ENCODE data around the gene ZNF473.

Gene ZNF473

GRCh38 chr19:50025794-50026549, at the start of gene ZNF473:
Gene ZNF473 (plus strand): TSS chr19:50026005. CDS start chr19:50031083, 5,078 bp downstream.
- TF ChIP-seq YY1 (IDR thresholded peaks at IDR 0.05; ENCODE audit: insufficient read depth, insufficient read length) (no peak), SUZ12 (IDR thresholded peaks at IDR 0.05; ENCODE audit: extremely low read depth, insufficient read depth, insufficient read length) (no peak), ZNF274 (IDR thresholded peaks at IDR 0.05; ENCODE audit: low read depth, low read length) (no peak)
- Histone ChIP-seq H3K9ac (ENCODE audit: insufficient read length, low read depth) (peak within 1 kb of the TSS; percentile 86), H3K4me3 (ENCODE audit: insufficient read length, low read depth) (peak within 1 kb of the TSS; percentile 90), H3K36me3 (ENCODE audit: insufficient read depth, insufficient read length, low read length) (peaks cover 32% of the 10 kb centered on the region), H3K4me1 (ENCODE audit: insufficient read depth, insufficient read length) (no peaks in the 10 kb centered on the region), H3K27me3 (ENCODE audit: insufficient read depth, insufficient read length) (no peaks in the 10 kb centered on the region), H3K9me3 (ENCODE audit: insufficient read depth, low read length) (no peaks in the 10 kb centered on the region)
- DNase-seq (ENCODE audit: low read depth, low spot score): peak; percentile 80

GRCh38 chr19:49976496-49976895, 49.3 kb upstream of the ZNF473 start:
- Histone ChIP-seq H3K36me3 (ENCODE audit: insufficient read depth, insufficient read length, low read length) (peaks cover 5% of the 10 kb centered on the region), H3K4me3 (ENCODE audit: insufficient read length, low read depth) (no peak overlapping the region), H3K4me1 (ENCODE audit: insufficient read depth, insufficient read length) (no peaks in the 10 kb centered on the region), H3K27me3 (ENCODE audit: insufficient read depth, insufficient read length) (no peaks in the 10 kb centered on the region), H3K9me3 (ENCODE audit: insufficient read depth, low read length) (no peaks in the 10 kb centered on the region), H3K9ac (ENCODE audit: insufficient read length, low read depth) (no peak overlapping the region)
- TF ChIP-seq ZNF274 (IDR thresholded peaks at IDR 0.05; ENCODE audit: low read depth, low read length) (no peak), YY1 (IDR thresholded peaks at IDR 0.05; ENCODE audit: insufficient read depth, insufficient read length) (no peak), SUZ12 (IDR thresholded peaks at IDR 0.05; ENCODE audit: extremely low read depth, insufficient read depth, insufficient read length) (no peak)
- no peak for DNase-seq (ENCODE audit: low read depth, low spot score)

- Histone ChIP-seq H3K4me1 (ENCODE audit: insufficient read depth, insufficient read length) (no peaks in the 10 kb centered on the region), H3K9ac (ENCODE audit: insufficient read length, low read depth) (no peak overlapping the region), H3K36me3 (ENCODE audit: insufficient read depth, insufficient read length, low read length) (peaks cover 8% of the 10 kb centered on the region), H3K4me3 (ENCODE audit: insufficient read length, low read depth) (no peak overlapping the region), H3K9me3 (ENCODE audit: insufficient read depth, low read length) (no peaks in the 10 kb centered on the region), H3K27me3 (ENCODE audit: insufficient read depth, insufficient read length) (no peaks in the 10 kb centered on the region)
- no peak for TF ChIP-seq SUZ12 (IDR thresholded peaks at IDR 0.05; ENCODE audit: extremely low read depth, insufficient read depth, insufficient read length)
- no peak for TF ChIP-seq YY1 (IDR thresholded peaks at IDR 0.05; ENCODE audit: insufficient read depth, insufficient read length)
- TF ChIP-seq ZNF274 (IDR thresholded peaks at IDR 0.05; ENCODE audit: low read depth, low read length): no peak
- DNase-seq (ENCODE audit: low read depth, low spot score): no peak
Observed at GRCh38 chr19:49977076-49977475, 48.7 kb upstream of the ZNF473 start.

- Histone ChIP-seq H3K9ac (ENCODE audit: insufficient read length, low read depth) (no peak overlapping the region), H3K27me3 (ENCODE audit: insufficient read depth, insufficient read length) (no peaks in the 10 kb centered on the region), H3K4me1 (ENCODE audit: insufficient read depth, insufficient read length) (no peaks in the 10 kb centered on the region), H3K9me3 (ENCODE audit: insufficient read depth, low read length) (no peaks in the 10 kb centered on the region), H3K36me3 (ENCODE audit: insufficient read depth, insufficient read length, low read length) (peaks cover 8% of the 10 kb centered on the region), H3K4me3 (ENCODE audit: insufficient read length, low read depth) (no peak overlapping the region)
- no peak for DNase-seq (ENCODE audit: low read depth, low spot score)
- TF ChIP-seq YY1 (IDR thresholded peaks at IDR 0.05; ENCODE audit: insufficient read depth, insufficient read length) (no peak), SUZ12 (IDR thresholded peaks at IDR 0.05; ENCODE audit: extremely low read depth, insufficient read depth, insufficient read length) (no peak)
Observed at GRCh38 chr19:49977881-49978280, 47.9 kb upstream of the ZNF473 start.

- no peak overlapping the region for H3K9ac ChIP-seq (ENCODE audit: insufficient read length, low read depth)
- H3K9me3 ChIP-seq (ENCODE audit: insufficient read depth, low read length): no peaks in the 10 kb centered on the region
- peaks cover 8% of the 10 kb centered on the region for H3K36me3 ChIP-seq (ENCODE audit: insufficient read depth, insufficient read length, low read length)
- no peaks in the 10 kb centered on the region for H3K27me3 ChIP-seq (ENCODE audit: insufficient read depth, insufficient read length)
- no peaks in the 10 kb centered on the region for H3K4me1 ChIP-seq (ENCODE audit: insufficient read depth, insufficient read length)
- no peak overlapping the region for H3K4me3 ChIP-seq (ENCODE audit: insufficient read length, low read depth)
- no peak for DNase-seq (ENCODE audit: low read depth, low spot score)
- no peak for TF ChIP-seq SUZ12 (IDR thresholded peaks at IDR 0.05; ENCODE audit: extremely low read depth, insufficient read depth, insufficient read length)
- TF ChIP-seq ZNF274 (IDR thresholded peaks at IDR 0.05; ENCODE audit: low read depth, low read length): no peak
- no peak for TF ChIP-seq YY1 (IDR thresholded peaks at IDR 0.05; ENCODE audit: insufficient read depth, insufficient read length)
Observed at GRCh38 chr19:49978324-49978723, 47.5 kb upstream of the ZNF473 start.

- Histone ChIP-seq H3K4me1 (ENCODE audit: insufficient read depth, insufficient read length) (no peaks in the 10 kb centered on the region), H3K36me3 (ENCODE audit: insufficient read depth, insufficient read length, low read length) (peaks cover 22% of the 10 kb centered on the region), H3K9ac (ENCODE audit: insufficient read length, low read depth) (no peak overlapping the region), H3K9me3 (ENCODE audit: insufficient read depth, low read length) (no peaks in the 10 kb centered on the region), H3K4me3 (ENCODE audit: insufficient read length, low read depth) (no peak overlapping the region), H3K27me3 (ENCODE audit: insufficient read depth, insufficient read length) (no peaks in the 10 kb centered on the region)
- TF ChIP-seq ZNF274 (IDR thresholded peaks at IDR 0.05; ENCODE audit: low read depth, low read length) (no peak), YY1 (IDR thresholded peaks at IDR 0.05; ENCODE audit: insufficient read depth, insufficient read length) (no peak), SUZ12 (IDR thresholded peaks at IDR 0.05; ENCODE audit: extremely low read depth, insufficient read depth, insufficient read length) (no peak)
- no peak for DNase-seq (ENCODE audit: low read depth, low spot score)
Observed at GRCh38 chr19:49981603-49982593, 43.9 kb upstream of the ZNF473 start.

Data from NT2/D1 (cell line).